Measurements from ENCODE around the gene HSD17B14. TPM values are rescaled to one million over a fixed set of nuclear protein-coding genes. Genes with fewer than 3 reads are reported as not detected.

Gene HSD17B14
- total RNA-seq, 1 experiment from 2014 or later, result 3.9 TPM

GRCh38 chr19:48833049-48833448, 3.2 kb downstream of the HSD17B14 start:
- no peak overlapping the region for H3K4me3 ChIP-seq (replicated peaks in 1 of 2; ENCODE audit: low read depth in 1 of 2, low read length in 2 of 2)
- H3K9me2 ChIP-seq (ENCODE audit: insufficient read depth), result no peaks in the 10 kb centered on the region
- H3K27me3 ChIP-seq (ENCODE audit: insufficient read depth, low read length), result no peaks in the 10 kb centered on the region
- H3K9ac ChIP-seq (ENCODE audit: low read length), result no peak overlapping the region
- no peak overlapping the region for H3K27ac ChIP-seq (ENCODE audit: low read depth, low read length)
- no peak for DNase-seq (ENCODE audit: low read depth, low spot score)
- H4K20me1 ChIP-seq (ENCODE audit: insufficient read depth), result no peaks in the 10 kb centered on the region
- BruUV-seq (replicated peaks), result no TSS peak
- CTCF ChIA-PET, result no interaction called here
- RAD21 ChIA-PET (ENCODE audit: low non-redundant PET in 1 of 2, low total read pairs in 2 of 2, uncharacterized antibody in 2 of 2, unreplicated experiment in 2 of 2), result no interaction called here
- no peaks in the 10 kb centered on the region for H3K9me3 ChIP-seq (ENCODE audit: control insufficient read depth in 1 of 2, insufficient read depth in 1 of 2, low read depth in 1 of 2, low read length in 2 of 2)
- intact Hi-C loops (cut with micrococcal nuclease), result no loop called here
- no peak overlapping the region for H2AFZ ChIP-seq (ENCODE audit: low read depth, low read length, poor library complexity, severe bottlenecking)
- POLR2A ChIA-PET, result no interaction called here
- peaks cover 5 to 23% of the 10 kb centered on the region in 2 experiments; a peak in 3 of 4 replicates for H3K4me1 ChIP-seq (ENCODE audit: control insufficient read depth in 1 of 2, insufficient read depth in 2 of 2, low read length in 2 of 2)
- TF ChIP-seq FOSL1 (IDR thresholded peaks at IDR 0.05; ENCODE audit: low read depth), result no peak
- TF ChIP-seq JUND (IDR thresholded peaks at IDR 0.05), result no peak
- TF ChIP-seq ZNF274 (IDR thresholded peaks at IDR 0.05; ENCODE audit: low read depth, low read length), result no peak
- TF ChIP-seq, protein P1, sequence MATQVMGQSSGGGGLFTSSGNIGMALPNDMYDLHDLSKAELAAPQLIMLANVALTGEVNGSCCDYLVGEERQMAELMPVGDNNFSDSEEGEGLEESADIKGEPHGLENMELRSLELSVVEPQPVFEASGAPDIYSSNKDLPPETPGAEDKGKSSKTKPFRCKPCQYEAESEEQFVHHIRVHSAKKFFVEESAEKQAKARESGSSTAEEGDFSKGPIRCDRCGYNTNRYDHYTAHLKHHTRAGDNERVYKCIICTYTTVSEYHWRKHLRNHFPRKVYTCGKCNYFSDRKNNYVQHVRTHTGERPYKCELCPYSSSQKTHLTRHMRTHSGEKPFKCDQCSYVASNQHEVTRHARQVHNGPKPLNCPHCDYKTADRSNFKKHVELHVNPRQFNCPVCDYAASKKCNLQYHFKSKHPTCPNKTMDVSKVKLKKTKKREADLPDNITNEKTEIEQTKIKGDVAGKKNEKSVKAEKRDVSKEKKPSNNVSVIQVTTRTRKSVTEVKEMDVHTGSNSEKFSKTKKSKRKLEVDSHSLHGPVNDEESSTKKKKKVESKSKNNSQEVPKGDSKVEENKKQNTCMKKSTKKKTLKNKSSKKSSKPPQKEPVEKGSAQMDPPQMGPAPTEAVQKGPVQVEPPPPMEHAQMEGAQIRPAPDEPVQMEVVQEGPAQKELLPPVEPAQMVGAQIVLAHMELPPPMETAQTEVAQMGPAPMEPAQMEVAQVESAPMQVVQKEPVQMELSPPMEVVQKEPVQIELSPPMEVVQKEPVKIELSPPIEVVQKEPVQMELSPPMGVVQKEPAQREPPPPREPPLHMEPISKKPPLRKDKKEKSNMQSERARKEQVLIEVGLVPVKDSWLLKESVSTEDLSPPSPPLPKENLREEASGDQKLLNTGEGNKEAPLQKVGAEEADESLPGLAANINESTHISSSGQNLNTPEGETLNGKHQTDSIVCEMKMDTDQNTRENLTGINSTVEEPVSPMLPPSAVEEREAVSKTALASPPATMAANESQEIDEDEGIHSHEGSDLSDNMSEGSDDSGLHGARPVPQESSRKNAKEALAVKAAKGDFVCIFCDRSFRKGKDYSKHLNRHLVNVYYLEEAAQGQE (IDR thresholded peaks at IDR 0.05; ENCODE audit: low read depth), result no peak
- no peaks in the 10 kb centered on the region for H3K79me2 ChIP-seq (ENCODE audit: insufficient read depth, low read length)
- no peak for ATAC-seq
- peaks cover 0 to 4% of the 10 kb centered on the region in 2 experiments; a peak in 1 of 4 replicates for H3K36me3 ChIP-seq (ENCODE audit: control insufficient read depth in 1 of 2, insufficient read depth in 2 of 2, low read length in 2 of 2)
- H3K4me2 ChIP-seq (ENCODE audit: low read length), result no peak overlapping the region

- Histone ChIP-seq H3K9me2 (ENCODE audit: insufficient read depth) (no peaks in the 10 kb centered on the region), H4K20me1 (ENCODE audit: insufficient read depth) (no peaks in the 10 kb centered on the region), H3K27ac (ENCODE audit: low read depth, low read length) (no peak overlapping the region), H3K4me2 (ENCODE audit: low read length) (no peak overlapping the region), H3K79me2 (ENCODE audit: insufficient read depth, low read length) (no peaks in the 10 kb centered on the region), H2AFZ (ENCODE audit: low read depth, low read length, poor library complexity, severe bottlenecking) (no peak overlapping the region), H3K36me3 (ENCODE audit: control insufficient read depth in 1 of 2, insufficient read depth in 2 of 2, low read length in 2 of 2) (peaks cover 0 to 4% of the 10 kb centered on the region in 2 experiments; a peak in 1 of 4 replicates), H3K4me1 (ENCODE audit: control insufficient read depth in 1 of 2, insufficient read depth in 2 of 2, low read length in 2 of 2) (peaks cover 2 to 8% of the 10 kb centered on the region in 2 experiments; a peak in 3 of 4 replicates), H3K9ac (ENCODE audit: low read length) (no peak overlapping the region), H3K9me3 (ENCODE audit: control insufficient read depth in 1 of 2, insufficient read depth in 1 of 2, low read depth in 1 of 2, low read length in 2 of 2) (no peaks in the 10 kb centered on the region), H3K27me3 (ENCODE audit: insufficient read depth, low read length) (no peaks in the 10 kb centered on the region), H3K4me3 (replicated peaks in 1 of 2; ENCODE audit: low read depth in 1 of 2, low read length in 2 of 2) (no peak overlapping the region)
- no peak for ATAC-seq
- no peak for DNase-seq (ENCODE audit: low read depth, low spot score)
- intact Hi-C loops (cut with micrococcal nuclease), result no loop called here
- no TSS peak for BruUV-seq (replicated peaks)
- ChIA-PET CTCF (interaction anchor here (0.7 to 1.2 kb wide), 3 partner anchors 14 to 43 kb away, joined by 3 read pairs; no protein-coding TSS in a partner anchor), RAD21 (ENCODE audit: low non-redundant PET in 1 of 2, low total read pairs in 2 of 2, uncharacterized antibody in 2 of 2, unreplicated experiment in 2 of 2) (no interaction called here), POLR2A (no interaction called here)
- TF ChIP-seq CTCF (IDR thresholded peaks at IDR 0.05 in 2 of 3, conservative IDR thresholded peaks at IDR 0.05 in 1 of 3; ENCODE audit: borderline replicate concordance in 1 of 3, insufficient read depth in 1 of 3, low read depth in 2 of 3, low read length in 2 of 3) (no peak), CEBPB (IDR thresholded peaks at IDR 0.05; ENCODE audit: low read depth) (no peak), EZH2 (IDR thresholded peaks at IDR 0.05) (no peak), FOSL1 (IDR thresholded peaks at IDR 0.05; ENCODE audit: low read depth) (no peak), JUND (IDR thresholded peaks at IDR 0.05) (no peak), POLR2AphosphoS5 (IDR thresholded peaks at IDR 0.05; ENCODE audit: low read depth, low read length) (no peak), ZNF274 (IDR thresholded peaks at IDR 0.05; ENCODE audit: low read depth, low read length) (no peak), SP1 (IDR thresholded peaks at IDR 0.05; ENCODE audit: low read depth) (no peak)
- TF ChIP-seq, protein P2, sequence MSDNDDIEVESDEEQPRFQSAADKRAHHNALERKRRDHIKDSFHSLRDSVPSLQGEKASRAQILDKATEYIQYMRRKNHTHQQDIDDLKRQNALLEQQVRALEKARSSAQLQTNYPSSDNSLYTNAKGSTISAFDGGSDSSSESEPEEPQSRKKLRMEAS (IDR thresholded peaks at IDR 0.05), result no peak
- TF ChIP-seq, protein P1 (IDR thresholded peaks at IDR 0.05; ENCODE audit: low read depth), result no peak
Measured at GRCh38 chr19:48830965-48831364, 5.3 kb downstream of the HSD17B14 start.

Data from HCT116 (cell line).